ENCODE measurements around the gene TAL1.

The TAL1 gene

DNA sequence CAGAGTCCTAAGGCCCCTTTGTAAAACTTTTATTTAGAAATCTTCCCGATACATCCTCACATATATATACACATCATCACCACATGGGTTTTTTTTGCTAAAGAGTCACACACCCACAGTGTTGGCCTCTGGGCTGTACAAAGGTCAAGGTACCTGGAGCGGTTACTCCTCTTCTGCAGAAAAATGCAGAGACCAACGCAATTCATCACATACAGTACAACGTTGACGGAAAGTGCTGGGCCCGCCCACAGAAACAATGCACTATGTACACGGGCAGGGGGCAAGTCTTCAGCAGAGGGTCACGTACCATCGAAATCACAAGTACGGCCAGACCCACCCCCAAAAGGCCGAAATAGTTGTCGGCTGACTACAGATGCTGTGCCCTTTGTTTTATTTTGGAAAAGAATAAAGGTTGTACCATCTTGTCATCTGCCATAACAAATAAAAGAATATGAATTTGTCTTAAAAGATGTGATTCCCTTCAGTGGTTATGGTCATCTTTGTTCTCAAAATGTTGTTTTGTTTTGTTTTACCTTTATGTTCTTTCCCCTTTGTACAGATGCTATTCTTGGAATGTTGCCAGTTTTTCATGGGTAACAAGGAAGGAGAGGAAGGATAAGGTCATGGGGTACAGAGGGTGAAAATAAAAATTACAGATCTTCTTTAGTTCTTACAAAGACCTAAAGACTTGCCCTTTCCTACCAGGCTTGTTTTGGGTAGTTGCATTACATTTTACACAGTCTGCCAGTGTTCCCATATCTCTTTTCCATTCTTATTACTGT, 15.6 kb downstream of the TAL1 start:
- TF ChIP-seq, protein P1, sequence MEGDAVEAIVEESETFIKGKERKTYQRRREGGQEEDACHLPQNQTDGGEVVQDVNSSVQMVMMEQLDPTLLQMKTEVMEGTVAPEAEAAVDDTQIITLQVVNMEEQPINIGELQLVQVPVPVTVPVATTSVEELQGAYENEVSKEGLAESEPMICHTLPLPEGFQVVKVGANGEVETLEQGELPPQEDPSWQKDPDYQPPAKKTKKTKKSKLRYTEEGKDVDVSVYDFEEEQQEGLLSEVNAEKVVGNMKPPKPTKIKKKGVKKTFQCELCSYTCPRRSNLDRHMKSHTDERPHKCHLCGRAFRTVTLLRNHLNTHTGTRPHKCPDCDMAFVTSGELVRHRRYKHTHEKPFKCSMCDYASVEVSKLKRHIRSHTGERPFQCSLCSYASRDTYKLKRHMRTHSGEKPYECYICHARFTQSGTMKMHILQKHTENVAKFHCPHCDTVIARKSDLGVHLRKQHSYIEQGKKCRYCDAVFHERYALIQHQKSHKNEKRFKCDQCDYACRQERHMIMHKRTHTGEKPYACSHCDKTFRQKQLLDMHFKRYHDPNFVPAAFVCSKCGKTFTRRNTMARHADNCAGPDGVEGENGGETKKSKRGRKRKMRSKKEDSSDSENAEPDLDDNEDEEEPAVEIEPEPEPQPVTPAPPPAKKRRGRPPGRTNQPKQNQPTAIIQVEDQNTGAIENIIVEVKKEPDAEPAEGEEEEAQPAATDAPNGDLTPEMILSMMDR (IDR thresholded peaks at IDR 0.05; ENCODE audit: insufficient read depth, low read depth, low read length, missing control alignments): no peak
- no peak overlapping the region for H3K4me3 ChIP-seq (ENCODE audit: low read depth, low read length)
- no peak for DNase-seq (ENCODE audit: low read depth)

DNA sequence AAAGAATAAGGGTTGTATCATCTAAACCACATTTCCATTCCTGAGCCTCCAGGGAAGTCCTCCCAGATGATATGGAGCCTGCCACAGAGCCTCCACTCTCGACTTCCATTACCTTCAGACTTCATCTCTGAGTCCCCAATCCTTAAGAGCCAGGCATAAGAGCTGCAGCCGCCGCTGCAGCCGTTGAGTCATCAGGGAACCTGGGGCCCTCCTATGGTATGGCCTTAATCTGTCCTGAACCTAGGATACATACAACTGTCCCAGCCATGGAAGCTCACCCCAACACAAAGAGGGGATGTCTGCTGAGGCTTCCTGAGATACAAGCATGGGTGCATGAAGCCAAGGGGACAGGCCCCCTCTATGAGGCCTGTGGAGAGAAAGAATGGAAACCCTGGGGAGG, 16.3 kb downstream of the TAL1 start:
- TF ChIP-seq, protein P1 (IDR thresholded peaks at IDR 0.05; ENCODE audit: insufficient read depth, low read depth, low read length, missing control alignments): no peak

DNA sequence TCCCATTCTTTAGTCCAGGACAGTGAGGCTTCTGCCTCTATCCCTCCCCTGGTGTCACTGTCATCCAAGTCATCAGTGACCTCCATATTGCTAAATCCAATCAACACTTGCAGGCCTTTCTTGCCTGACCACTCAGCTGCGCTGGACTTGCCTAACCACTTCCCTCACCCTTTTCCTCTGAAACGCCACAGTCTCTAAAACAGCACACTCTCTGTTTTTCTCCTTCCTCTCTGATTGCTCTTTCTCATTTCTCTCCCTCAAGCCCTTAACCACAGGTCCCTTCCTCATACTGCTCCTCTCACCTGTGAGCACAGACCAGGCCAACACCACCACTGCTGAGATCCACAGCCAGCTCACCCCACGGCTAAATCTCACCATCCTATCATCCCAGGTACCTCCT, 17.5 kb downstream of the TAL1 start:
- no peak overlapping the region for H3K4me3 ChIP-seq (ENCODE audit: low read depth, low read length)
- no peak for DNase-seq (ENCODE audit: low read depth)
- TF ChIP-seq, protein P1 (IDR thresholded peaks at IDR 0.05; ENCODE audit: insufficient read depth, low read depth, low read length, missing control alignments): no peak

More for the DNA sequence above, 16.3 kb downstream of the TAL1 start:
- no peak overlapping the region for H3K4me3 ChIP-seq (ENCODE audit: low read depth, low read length)
- DNase-seq (ENCODE audit: low read depth): no peak

DNA sequence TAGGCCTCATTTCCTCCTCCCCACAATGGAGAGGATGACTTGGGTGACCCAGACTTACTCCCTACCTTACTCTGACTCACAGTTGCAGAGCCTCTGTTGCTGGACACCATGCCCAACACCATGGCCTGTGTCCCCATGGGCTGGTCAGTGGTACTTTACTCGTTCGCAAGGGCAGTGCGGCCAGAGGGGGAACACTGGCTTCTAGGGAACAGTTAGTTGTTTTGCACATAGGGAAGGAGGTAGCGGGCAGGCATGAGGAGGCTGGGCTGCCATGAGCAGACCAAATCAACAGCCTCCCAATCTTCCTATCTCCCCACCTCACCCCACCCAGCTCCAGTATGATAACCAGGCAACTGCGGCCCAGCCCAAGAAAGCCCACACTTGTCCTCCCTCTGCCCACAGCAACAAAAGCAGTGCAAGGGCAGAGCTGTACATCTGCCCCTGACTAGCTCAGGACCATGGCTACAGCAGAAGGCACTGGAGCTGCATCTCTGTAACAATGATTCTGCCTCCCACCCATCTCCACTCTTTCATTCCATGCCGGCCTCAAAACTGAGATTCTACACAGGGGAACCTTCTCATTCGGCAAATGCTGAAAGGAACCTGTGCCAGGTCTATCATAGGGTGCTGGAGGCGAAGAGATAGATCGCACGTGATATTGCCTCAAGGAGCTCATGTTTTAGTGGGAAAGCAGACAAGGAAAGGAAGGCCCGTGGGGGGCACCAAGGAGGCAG, 18.6 kb downstream of the TAL1 start:
- H3K4me3 ChIP-seq (ENCODE audit: low read depth, low read length): no peak overlapping the region
- TF ChIP-seq, protein P1 (IDR thresholded peaks at IDR 0.05; ENCODE audit: insufficient read depth, low read depth, low read length, missing control alignments): no peak
- no peak for DNase-seq (ENCODE audit: low read depth)

DNA sequence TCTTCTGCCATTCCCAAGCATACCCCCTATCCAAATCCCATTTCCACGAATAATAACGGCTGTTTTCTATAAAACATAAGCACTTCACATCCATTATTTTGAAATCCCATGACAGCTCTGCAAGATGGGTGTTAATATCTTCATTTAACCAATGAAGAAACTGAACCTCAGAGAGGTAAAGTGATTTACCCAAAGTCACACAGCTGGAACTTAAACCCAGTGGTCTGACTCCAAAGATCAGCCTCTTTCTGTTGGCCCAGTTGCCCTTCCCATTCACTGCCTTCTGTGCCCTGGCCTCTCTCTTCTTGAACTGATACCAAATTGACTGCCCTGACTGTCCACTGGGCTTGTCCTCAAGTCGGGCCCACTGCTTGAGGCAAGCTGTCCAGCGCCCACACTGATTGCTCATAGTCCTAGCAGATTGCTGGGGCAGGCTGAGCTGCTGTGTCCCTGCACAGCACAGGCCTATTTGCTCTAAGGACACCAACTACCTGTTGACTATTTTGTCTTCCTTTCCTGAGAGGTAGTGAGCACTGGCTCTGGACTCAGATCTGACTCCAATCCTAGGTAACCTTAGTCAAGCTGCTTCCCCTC, 19.3 kb downstream of the TAL1 start:
- no peak for DNase-seq (ENCODE audit: low read depth)
- TF ChIP-seq, protein P1 (IDR thresholded peaks at IDR 0.05; ENCODE audit: insufficient read depth, low read depth, low read length, missing control alignments): no peak
- no peak overlapping the region for H3K4me3 ChIP-seq (ENCODE audit: low read depth, low read length)

DNA sequence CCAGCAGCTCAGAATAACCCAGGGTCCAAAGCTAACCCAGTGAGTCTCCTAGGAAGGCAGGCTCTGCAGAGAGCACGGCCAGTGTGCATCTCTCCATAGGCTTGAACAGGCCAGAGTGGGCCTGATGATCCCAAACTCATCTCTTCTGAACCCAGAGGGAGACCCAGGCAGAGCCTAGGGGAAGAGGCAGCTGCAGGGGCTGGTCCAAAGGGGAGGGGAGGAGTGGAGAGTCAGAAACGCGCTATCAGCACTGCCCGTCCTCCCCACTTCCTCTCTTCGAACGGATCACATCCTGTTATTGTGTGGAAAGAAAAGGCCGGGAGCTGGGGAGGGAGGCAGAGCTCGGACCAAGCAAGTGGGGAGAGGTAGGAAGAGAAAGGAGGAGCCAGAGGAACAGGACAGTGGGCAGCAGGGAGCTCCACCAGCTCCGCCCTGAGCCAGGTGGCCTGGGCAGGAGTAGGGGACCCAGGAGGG, 20.2 kb downstream of the TAL1 start:
- no peak for DNase-seq (ENCODE audit: low read depth)
- TF ChIP-seq, protein P1 (IDR thresholded peaks at IDR 0.05; ENCODE audit: insufficient read depth, low read depth, low read length, missing control alignments): no peak
- no peak overlapping the region for H3K4me3 ChIP-seq (ENCODE audit: low read depth, low read length)

Measured in GM12865 (cell line).